Calu3 (cell line): ENCODE results near the gene AIG1. TPM values are rescaled to one million over a fixed set of nuclear protein-coding genes. Genes with fewer than 3 reads are reported as not detected.

Experiments
- BruUV-seq: library from RNA; stranded (reverse); fragments of 400-500 nt; replicated peaks from 2 replicates; lab custom pipeline; 2021; lab: Mats Ljungman, UMichigan
- CTCF ChIA-PET: fragments of 300-600 bp; sonication (Branson Sonifier 250); formaldehyde crosslinking; loops from one replicate; lab custom pipeline; 2022; ENCODE audit warnings: antibody characterized with exemption; lab: Charles Lee
- DNase-seq: peaks from one replicate; pipeline ENCODE4 v3.0.0; 2022
- H3K27ac Mint-ChIP-seq: one replicate; pipeline ENCODE4 v1.8.0; 2022; ENCODE audit warnings: mixed read lengths; ENCODE audit not compliant: unreplicated experiment
- H3K27me3 Mint-ChIP-seq: one replicate; pipeline ENCODE4 v1.8.0; 2022; ENCODE audit warnings: mixed read lengths; ENCODE audit not compliant: unreplicated experiment
- H3K36me3 Mint-ChIP-seq: one replicate; pipeline ENCODE4 v1.8.0; 2022; ENCODE audit warnings: mild to moderate bottlenecking, moderate library complexity, mixed read lengths; ENCODE audit not compliant: insufficient read depth, unreplicated experiment
- H3K4me1 Mint-ChIP-seq: one replicate; pipeline ENCODE4 v1.8.0; 2022; ENCODE audit warnings: mild to moderate bottlenecking, low read depth, mixed read lengths; ENCODE audit not compliant: unreplicated experiment
- H3K4me3 Mint-ChIP-seq: one replicate; pipeline ENCODE4 v1.8.0; 2022; ENCODE audit warnings: mild to moderate bottlenecking, low read depth, moderate library complexity, mixed read lengths; ENCODE audit not compliant: unreplicated experiment
- H3K9me3 Mint-ChIP-seq: one replicate; pipeline ENCODE4 v1.8.0; 2022; ENCODE audit warnings: low read depth, mixed read lengths; ENCODE audit not compliant: unreplicated experiment
- CTCF ChIP-seq: fragments of 200-600 bp; IDR thresholded peaks from one replicate; pipeline ENCODE4 v1.8.0; 2022; ENCODE audit warnings: antibody characterized with exemption; ENCODE audit not compliant: unreplicated experiment
- intact Hi-C: fragments of 100-400 bp; cut with micrococcal nuclease; formaldehyde crosslinking; loops from one replicate; pipeline ENCODE4 v1.10.0; 2022; ENCODE audit not compliant: unreplicated experiment
- total RNA-seq: library from RNA; stranded (reverse); gene quantifications from 2 replicates; pipeline ENCODE4 v1.2.3, GENCODE V29; 2022

Gene AIG1
- total RNA-seq, 1 experiment from 2014 or later = 57.2 TPM

GRCh38 chr6:143150281-143150680 lies 89.6 kb downstream of the AIG1 start:
- Mint-ChIP-seq H3K4me1 (no peaks in the 10 kb centered on the region), H3K27me3 (no peaks in the 10 kb centered on the region), H3K27ac (no peak overlapping the region), H3K36me3 (no peaks in the 10 kb centered on the region), H3K9me3 (no peaks in the 10 kb centered on the region), H3K4me3 (no peak overlapping the region)
- no TSS peak for BruUV-seq
- TF ChIP-seq CTCF = no peak
- intact Hi-C loops = no loop called here
- CTCF ChIA-PET = no interaction called here
- DNase-seq = no peak

GRCh38 chr6:143151381-143151780 lies 90.7 kb downstream of the AIG1 start:
- no peak for DNase-seq
- CTCF ChIA-PET = no interaction called here
- H3K9me3 Mint-ChIP-seq = no peaks in the 10 kb centered on the region
- no peak overlapping the region for H3K27ac Mint-ChIP-seq
- no peak for TF ChIP-seq CTCF
- intact Hi-C loops = no loop called here
- no peaks in the 10 kb centered on the region for H3K36me3 Mint-ChIP-seq
- BruUV-seq = no TSS peak
- no peaks in the 10 kb centered on the region for H3K4me1 Mint-ChIP-seq
- no peak overlapping the region for H3K4me3 Mint-ChIP-seq
- H3K27me3 Mint-ChIP-seq = no peaks in the 10 kb centered on the region

GRCh38 chr6:143155681-143156080 lies 95.0 kb downstream of the AIG1 start:
- H3K4me3 Mint-ChIP-seq = no peak overlapping the region
- peaks cover 19% of the 10 kb centered on the region for H3K4me1 Mint-ChIP-seq
- no TSS peak for BruUV-seq
- CTCF ChIA-PET = no interaction called here
- no peaks in the 10 kb centered on the region for H3K36me3 Mint-ChIP-seq
- intact Hi-C loops = no loop called here
- H3K27ac Mint-ChIP-seq = no peak overlapping the region
- no peaks in the 10 kb centered on the region for H3K27me3 Mint-ChIP-seq
- H3K9me3 Mint-ChIP-seq = no peaks in the 10 kb centered on the region
- no peak for DNase-seq
- no peak for TF ChIP-seq CTCF

- Mint-ChIP-seq H3K4me1 (peaks cover 19% of the 10 kb centered on the region), H3K9me3 (no peaks in the 10 kb centered on the region), H3K36me3 (no peaks in the 10 kb centered on the region), H3K27me3 (no peaks in the 10 kb centered on the region), H3K4me3 (no peak overlapping the region), H3K27ac (no peak overlapping the region)
- TF ChIP-seq CTCF = no peak
- intact Hi-C loops = no loop called here
- CTCF ChIA-PET = no interaction called here
- no TSS peak for BruUV-seq
- DNase-seq = no peak
Measured at GRCh38 chr6:143157131-143157530, 96.4 kb downstream of the AIG1 start.
